Keratinocyte (primary cell): ENCODE results near the gene MBNL2. TPM values are rescaled to one million over a fixed set of nuclear protein-coding genes. Genes with fewer than 3 reads are reported as not detected.

Experiments used
- DNase-seq: peaks from one replicate; pipeline ENCODE4 v3.0.0-alpha.2; 2011; ENCODE audit warnings: low read depth, missing footprints, low spot score
- FAIRE-seq: peaks from 2 replicates; lab custom pipeline; 2011; peaks lifted over from hg19 to GRCh38; lab: Jason Lieb, UNC
- H2AFZ ChIP-seq: 2 replicates; pipeline ENCODE4 v1.6.0; 2012; ENCODE audit warnings: low read length, control low read depth, inconsistent platforms; ENCODE audit not compliant: control insufficient read depth
- H3K27ac ChIP-seq: 2 replicates; pipeline ENCODE4 v1.5.1; 2011; ENCODE audit warnings: low read length; ENCODE audit not compliant: control insufficient read depth, insufficient read depth
- H3K27me3 ChIP-seq: 3 replicates; pipeline ENCODE4 v1.6.0; 2011; ENCODE audit warnings: low read length; ENCODE audit not compliant: control insufficient read depth, insufficient read depth; ENCODE audit errors: extremely low read depth
- H3K36me3 ChIP-seq, 2 experiments: 2 replicates in 1 of 2; 3 replicates in 1 of 2; pipeline ENCODE4 v1.5.1; 2011; ENCODE audit warnings: low read length in 2 of 2, mild to moderate bottlenecking in 1 of 2; ENCODE audit not compliant: control insufficient read depth in 2 of 2, insufficient read depth in 2 of 2; ENCODE audit errors: extremely low read depth in 1 of 2
- H3K4me1 ChIP-seq: 3 replicates; pipeline ENCODE4 v1.5.1; 2011; ENCODE audit warnings: low read length; ENCODE audit not compliant: control insufficient read depth, insufficient read depth; ENCODE audit errors: extremely low read depth
- H3K4me2 ChIP-seq: 3 replicates; pipeline ENCODE4 v1.6.0; 2011; ENCODE audit warnings: low read depth, low read length; ENCODE audit not compliant: control insufficient read depth, insufficient read depth; ENCODE audit errors: extremely low read depth
- H3K4me3 ChIP-seq, 3 experiments: fragments of 200-600 bp in 1 of 3; sonication (generic) in 1 of 3; 2 replicates in 2 of 3; 3 replicates in 1 of 3; pipeline ENCODE4 v1.5.1; 2011 to 2016; ENCODE audit warnings: low read length in 3 of 3, mild to moderate bottlenecking in 3 of 3, control low read depth in 2 of 3, inconsistent platforms in 1 of 3, low read depth in 1 of 3, mixed read lengths in 1 of 3, mixed run types in 1 of 3, moderate library complexity in 1 of 3; ENCODE audit not compliant: control insufficient read depth in 2 of 3, insufficient read depth in 2 of 3; ENCODE audit errors: extremely low read depth in 1 of 3
- H3K79me2 ChIP-seq: 2 replicates; pipeline ENCODE4 v1.6.0; 2012; ENCODE audit warnings: low read length; ENCODE audit not compliant: control insufficient read depth, insufficient read depth
- H3K9ac ChIP-seq: 3 replicates; pipeline ENCODE4 v1.6.0; 2011; ENCODE audit warnings: low read length; ENCODE audit not compliant: control insufficient read depth, insufficient read depth; ENCODE audit errors: extremely low read depth
- H3K9me1 ChIP-seq: 3 replicates; pipeline ENCODE4 v1.6.0; 2011; ENCODE audit warnings: low read length; ENCODE audit not compliant: control insufficient read depth, insufficient read depth; ENCODE audit errors: extremely low read depth
- H3K9me3 ChIP-seq: 2 replicates; pipeline ENCODE4 v1.5.1; 2012; ENCODE audit warnings: low read depth, low read length; ENCODE audit not compliant: control insufficient read depth
- H4K20me1 ChIP-seq: 3 replicates; pipeline ENCODE4 v1.6.0; 2011; ENCODE audit warnings: low read length; ENCODE audit not compliant: control insufficient read depth, insufficient read depth; ENCODE audit errors: extremely low read depth
- EZH2 ChIP-seq: IDR thresholded peaks from one replicate; pipeline ENCODE4 v1.6.1; 2012; ENCODE audit warnings: inconsistent platforms, mild to moderate bottlenecking, low read length, moderate library complexity
- dilution Hi-C: fragments of 300-500 bp; cut with MboI; formaldehyde crosslinking; loops from one replicate; pipeline ENCODE4 v1.7.0; 2020; ENCODE audit warnings: low sequenced_read_pairs; ENCODE audit not compliant: extremely low pct_ligation_motif_present
- polyA plus RNA-seq, 5 experiments: library from polyadenylated mRNA; depleted of rRNA in 3 of 5; stranded (reverse) in 3 of 5; stranded (forward) in 1 of 5; unstranded in 1 of 5; fragments of >200 nt; gene quantifications; 1 replicate in 1 of 5; 2 replicates in 3 of 5; 3 replicates in 1 of 5; pipeline versions ENCODE4 v1.2.1 to v1.2.3, GENCODE V29; 2011 to 2012; ENCODE audit warnings: missing spikeins in 2 of 5, low read depth in 1 of 5, low replicate concordance in 1 of 5
- TF ChIP-seq, protein P1 (sequence below), 3 experiments: IDR thresholded peaks in 1 of 3; conservative IDR thresholded peaks in 1 of 3; optimal IDR thresholded peaks in 1 of 3; 2 replicates in 2 of 3; 3 replicates in 1 of 3; pipeline versions ENCODE3 to v1.5.1; 2011; ENCODE audit warnings: low read length in 3 of 3, mild to moderate bottlenecking in 3 of 3, moderate library complexity in 2 of 3, control low read depth in 1 of 3, inconsistent platforms in 1 of 3; ENCODE audit not compliant: insufficient read depth in 2 of 3; ENCODE audit errors: extremely low read depth in 1 of 3

The MBNL2 gene
- polyA plus RNA-seq, 1 donor (not counting 4 experiments of a cell fraction or from before 2014, with no cell fraction given) = 28.4 TPM

- dilution Hi-C loops = no loop called here
- Histone ChIP-seq H3K9me1 (no peaks in the 10 kb centered on the region), H3K27me3 (no peaks in the 10 kb centered on the region), H3K4me2 (no peak overlapping the region), H3K9ac (no peak overlapping the region), H3K9me3 (no peaks in the 10 kb centered on the region), H4K20me1 (no peaks in the 10 kb centered on the region), H3K79me2 (no peaks in the 10 kb centered on the region), H3K4me3 (no peak overlapping the region), H2AFZ (no peak overlapping the region), H3K36me3 (peaks cover 10 to 12% of the 10 kb centered on the region in 2 experiments), H3K4me1 (no peaks in the 10 kb centered on the region), H3K27ac (no peak overlapping the region)
- FAIRE-seq (no peak), DNase-seq (no peak)
- TF ChIP-seq, protein P1, sequence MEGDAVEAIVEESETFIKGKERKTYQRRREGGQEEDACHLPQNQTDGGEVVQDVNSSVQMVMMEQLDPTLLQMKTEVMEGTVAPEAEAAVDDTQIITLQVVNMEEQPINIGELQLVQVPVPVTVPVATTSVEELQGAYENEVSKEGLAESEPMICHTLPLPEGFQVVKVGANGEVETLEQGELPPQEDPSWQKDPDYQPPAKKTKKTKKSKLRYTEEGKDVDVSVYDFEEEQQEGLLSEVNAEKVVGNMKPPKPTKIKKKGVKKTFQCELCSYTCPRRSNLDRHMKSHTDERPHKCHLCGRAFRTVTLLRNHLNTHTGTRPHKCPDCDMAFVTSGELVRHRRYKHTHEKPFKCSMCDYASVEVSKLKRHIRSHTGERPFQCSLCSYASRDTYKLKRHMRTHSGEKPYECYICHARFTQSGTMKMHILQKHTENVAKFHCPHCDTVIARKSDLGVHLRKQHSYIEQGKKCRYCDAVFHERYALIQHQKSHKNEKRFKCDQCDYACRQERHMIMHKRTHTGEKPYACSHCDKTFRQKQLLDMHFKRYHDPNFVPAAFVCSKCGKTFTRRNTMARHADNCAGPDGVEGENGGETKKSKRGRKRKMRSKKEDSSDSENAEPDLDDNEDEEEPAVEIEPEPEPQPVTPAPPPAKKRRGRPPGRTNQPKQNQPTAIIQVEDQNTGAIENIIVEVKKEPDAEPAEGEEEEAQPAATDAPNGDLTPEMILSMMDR (optimal IDR thresholded peaks at IDR 0.05 in 1 of 3, IDR thresholded peaks at IDR 0.05 in 1 of 3, conservative IDR thresholded peaks at IDR 0.05 in 1 of 3; ENCODE audit: extremely low read depth in 1 of 3, insufficient read depth in 2 of 3, low read length in 3 of 3) = no peak
- no peak for TF ChIP-seq EZH2
These were observed 168.9 kb downstream of the MBNL2 start for GRCh38 chr13:97390941-97391600.

- H3K27me3 ChIP-seq = no peaks in the 10 kb centered on the region
- H3K9ac ChIP-seq = no peak overlapping the region
- no peak for FAIRE-seq
- H3K9me1 ChIP-seq = no peaks in the 10 kb centered on the region
- no peak for DNase-seq
- H4K20me1 ChIP-seq = no peaks in the 10 kb centered on the region
- dilution Hi-C loops = no loop called here
- H2AFZ ChIP-seq = no peak overlapping the region
- no peaks in the 10 kb centered on the region for H3K9me3 ChIP-seq
- H3K27ac ChIP-seq = no peak overlapping the region
- no peak overlapping the region for H3K4me3 ChIP-seq
- no peak overlapping the region for H3K4me2 ChIP-seq
- no peaks in the 10 kb centered on the region for H3K79me2 ChIP-seq
- H3K4me1 ChIP-seq = no peaks in the 10 kb centered on the region
- no peak for TF ChIP-seq EZH2
- TF ChIP-seq, protein P1 (optimal IDR thresholded peaks at IDR 0.05 in 1 of 3, IDR thresholded peaks at IDR 0.05 in 1 of 3, conservative IDR thresholded peaks at IDR 0.05 in 1 of 3; ENCODE audit: extremely low read depth in 1 of 3, insufficient read depth in 2 of 3, low read length in 3 of 3) = no peak
- peaks cover 10 to 12% of the 10 kb centered on the region in 2 experiments for H3K36me3 ChIP-seq
These were observed 169.9 kb downstream of the MBNL2 start for GRCh38 chr13:97392020-97392419.
